Smooth muscle cell of bladder (primary cell): ENCODE results near the gene TOMM40L. TPM values are rescaled to one million over a fixed set of nuclear protein-coding genes. Genes with fewer than 3 reads are reported as not detected.

ENCODE experiments used
- total RNA-seq: library from RNA; depleted of rRNA; stranded (reverse); fragments of >200 nt; gene quantifications from 2 replicates; pipeline ENCODE4 v1.2.3, GENCODE V29; 2014

TOMM40L gene
- 6.5 and 8.3 TPM in 2 replicates for total RNA-seq

DNA sequence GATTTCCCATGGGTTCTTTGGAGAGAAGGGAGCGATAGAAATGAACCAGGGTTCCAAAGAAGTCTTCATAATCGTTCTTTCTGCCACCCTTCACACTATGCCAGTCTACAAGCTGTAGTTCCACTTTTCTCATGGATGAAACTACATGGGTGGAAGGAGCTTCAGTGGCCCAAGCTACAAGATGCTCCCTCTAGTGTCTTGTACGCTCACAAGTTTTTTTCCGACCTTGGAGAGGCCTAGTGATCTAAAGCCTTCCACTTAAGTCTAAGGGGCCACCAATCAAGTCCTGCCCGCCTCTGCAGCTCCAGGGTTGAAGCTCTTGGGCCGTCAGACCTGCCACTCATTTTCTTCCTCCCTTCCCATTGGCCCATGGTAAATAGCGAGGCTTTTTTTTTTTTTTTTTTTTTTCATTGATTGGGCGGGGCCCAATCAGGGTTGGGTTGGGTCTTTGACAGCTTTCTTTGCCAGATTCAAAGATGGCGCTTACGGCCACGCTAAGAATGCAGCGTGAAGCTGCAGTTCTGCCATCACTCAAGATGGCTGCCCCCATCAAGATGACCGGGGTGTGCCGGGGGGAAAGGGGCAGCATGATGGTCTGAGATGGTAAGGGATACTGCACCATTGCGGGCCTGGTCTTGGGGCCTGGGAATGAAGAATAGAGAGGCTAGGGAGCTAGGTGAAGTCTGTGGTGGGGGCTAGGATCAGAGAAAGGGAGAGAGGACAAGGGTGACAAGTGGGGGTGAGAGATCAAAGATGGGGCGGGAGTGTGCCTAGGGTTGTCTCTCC lies at the start of gene TOMM40L:
Gene TOMM40L (plus strand): TSS at position 527 of the 786 bp plus-strand sequence. CDS start 430 bp downstream, outside the sequence.

DNA sequence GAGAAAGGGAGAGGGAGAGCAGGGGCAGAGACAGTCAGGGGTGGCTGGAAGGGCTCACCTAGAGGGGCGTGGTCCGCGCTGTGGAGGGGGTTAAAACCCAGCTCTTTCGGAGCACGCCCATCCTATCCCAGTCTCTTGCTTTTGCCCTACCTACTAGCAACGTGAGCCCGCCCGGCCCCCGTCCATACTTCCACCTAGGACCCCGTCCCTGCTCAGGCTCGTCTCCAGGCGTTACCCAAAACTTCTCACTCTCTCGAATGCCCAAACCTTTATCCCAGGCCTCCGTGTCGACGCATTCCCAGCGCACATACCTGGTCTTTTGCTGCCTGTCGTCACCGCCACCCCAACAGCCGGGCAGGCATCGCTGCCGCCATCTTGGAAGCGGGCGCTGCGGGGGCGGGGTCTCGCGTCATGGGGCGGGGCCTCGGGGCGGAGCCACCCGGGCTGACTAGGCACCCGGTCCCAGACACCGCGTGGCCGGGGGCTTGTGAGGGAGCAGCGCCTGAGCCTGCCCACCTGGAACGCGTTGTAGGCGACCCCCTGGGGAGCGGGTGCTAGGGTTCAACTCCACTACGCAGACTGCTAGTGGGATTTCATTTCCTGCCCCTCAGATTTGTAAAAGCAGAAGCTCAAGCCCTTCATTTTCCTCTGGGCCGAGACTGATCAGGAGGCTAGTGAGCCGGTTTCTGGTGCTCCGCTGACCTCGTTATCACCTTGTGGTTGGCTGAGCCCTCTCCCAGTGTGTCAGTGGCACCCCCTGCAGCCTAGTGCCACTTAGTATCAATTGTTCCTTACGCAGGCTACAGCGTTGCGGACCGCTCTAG lies 48.5 kb upstream of the TOMM40L start, which contains the start of gene B4GALT3:
Gene B4GALT3 (minus strand): TSS at position 396 of the 824 bp plus-strand sequence. CDS start 1,447 bp downstream, outside the sequence.

DNA sequence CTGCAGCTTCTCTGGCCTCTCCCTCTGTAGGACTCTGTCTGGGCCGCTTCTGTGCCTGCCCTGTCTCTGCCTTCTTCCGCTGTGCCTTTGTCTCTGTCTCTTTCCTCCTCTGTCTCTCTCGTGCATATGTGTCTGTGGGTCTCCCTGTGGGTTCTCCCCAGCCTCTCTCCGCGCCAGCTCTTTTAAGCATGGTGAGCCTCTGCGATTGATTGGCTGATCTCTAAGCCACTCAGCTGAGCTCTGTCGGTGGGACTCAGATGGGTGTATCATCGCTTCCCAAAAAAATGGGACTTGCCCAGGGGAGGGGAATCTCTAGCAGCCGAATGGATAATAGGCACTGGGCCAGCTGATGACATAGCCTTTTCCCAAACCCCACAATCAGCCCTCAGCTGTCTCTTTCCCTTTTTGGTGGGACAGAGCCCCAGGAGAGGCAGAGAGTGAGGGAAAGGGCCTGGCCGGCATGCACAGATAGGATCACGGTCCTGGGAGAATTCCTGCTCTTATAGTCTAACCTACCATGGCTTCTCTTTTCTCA lies 26.9 kb upstream of the TOMM40L start, which contains the start of gene ADAMTS4:
Gene ADAMTS4 (minus strand): TSS at position 158 of the 535 bp plus-strand sequence. CDS start 427 bp downstream, outside the sequence.

DNA sequence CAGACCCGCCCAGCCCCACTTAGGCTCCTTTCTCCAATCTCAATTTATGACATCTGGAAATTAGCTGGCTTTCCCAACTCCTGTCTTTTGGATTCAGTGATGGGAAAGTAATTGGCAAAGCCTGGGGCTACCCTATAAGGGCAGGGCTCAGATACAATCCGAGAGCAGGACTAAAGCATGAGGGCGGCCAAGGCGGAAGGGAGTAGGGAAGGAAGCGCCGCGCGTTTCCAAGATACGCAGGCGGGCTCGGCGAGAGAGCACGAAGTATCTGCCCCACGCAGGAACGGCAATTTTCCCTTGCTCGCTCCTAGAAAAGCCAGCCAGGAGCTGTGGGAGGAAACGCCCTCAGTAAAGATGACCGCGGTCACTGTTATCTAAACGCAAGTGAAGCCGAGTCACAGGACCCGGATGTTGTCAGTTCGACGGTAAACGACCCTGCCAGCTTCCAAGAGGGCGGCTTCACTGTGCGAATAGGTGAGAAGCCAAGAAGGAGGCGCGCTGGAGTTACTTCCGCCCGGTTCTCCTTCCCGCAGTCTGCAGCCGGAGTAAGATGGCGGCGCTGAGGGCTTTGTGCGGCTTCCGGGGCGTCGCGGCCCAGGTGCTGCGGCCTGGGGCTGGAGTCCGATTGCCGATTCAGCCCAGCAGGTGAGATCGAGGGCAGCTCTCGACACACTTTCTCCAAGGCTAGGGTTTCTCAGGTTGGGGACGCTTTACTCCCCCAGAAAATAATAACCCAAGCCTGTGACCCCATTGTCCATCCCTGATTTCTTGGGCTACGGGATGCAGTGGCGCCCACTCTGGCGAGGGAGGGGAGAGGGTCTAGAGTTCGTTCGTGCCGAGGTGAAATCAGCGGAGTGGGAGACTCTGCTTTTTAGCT lies 23.8 kb upstream of the TOMM40L start, which contains the start of gene NDUFS2:
Gene NDUFS2 (plus strand): TSS at position 532 of the 877 bp plus-strand sequence. CDS start 19 bp downstream, at position 551.

DNA sequence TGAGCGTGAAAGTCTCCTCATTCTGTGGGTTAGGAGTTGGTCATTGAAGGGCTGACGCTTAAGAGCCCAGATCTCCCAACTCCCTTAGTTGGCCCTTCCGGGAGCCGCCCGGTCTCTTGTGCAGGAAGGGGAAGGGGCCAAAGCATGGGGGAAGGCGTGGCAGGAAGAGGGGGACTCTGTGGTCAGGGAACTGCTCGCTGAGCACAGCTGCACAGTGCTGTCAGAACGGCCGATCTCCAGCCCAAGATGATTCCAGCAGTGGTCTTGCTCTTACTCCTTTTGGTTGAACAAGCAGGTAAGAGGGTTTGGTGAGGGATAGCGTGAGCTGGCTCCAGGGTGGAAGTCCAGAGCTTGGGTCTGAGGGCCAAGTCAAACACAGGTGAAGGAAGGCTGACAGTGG lies 10.8 kb upstream of the TOMM40L start, which contains the start of gene FCER1G:
Gene FCER1G (plus strand): TSS at position 220 of the 400 bp plus-strand sequence. CDS start 27 bp downstream, at position 247.

DNA sequence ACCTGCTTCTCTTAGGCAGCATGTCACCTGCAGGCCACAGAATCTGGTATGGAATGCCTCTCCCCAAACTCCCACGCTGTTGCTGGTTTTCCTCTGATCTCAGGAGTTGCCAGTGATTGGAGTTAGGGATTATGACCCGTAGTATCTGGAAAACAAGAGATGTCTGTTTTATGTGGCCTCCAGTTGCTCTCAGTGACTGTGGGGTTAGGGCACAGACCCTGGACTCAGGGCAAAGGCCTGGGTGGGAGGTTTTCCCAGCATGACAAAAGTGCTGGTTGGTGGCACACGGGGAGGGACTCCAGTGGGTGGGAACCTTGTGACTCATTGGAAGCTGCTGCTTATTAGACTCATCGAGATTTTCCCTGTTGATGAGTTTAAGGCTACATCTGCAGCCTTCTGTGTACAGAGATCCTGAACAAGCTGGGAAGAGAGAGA lies 12.2 kb downstream of the TOMM40L start, which contains the start of gene NR1I3:
Gene NR1I3 (minus strand): TSS at position 165 of the 435 bp plus-strand sequence. CDS start 1,638 bp downstream, outside the sequence.

DNA sequence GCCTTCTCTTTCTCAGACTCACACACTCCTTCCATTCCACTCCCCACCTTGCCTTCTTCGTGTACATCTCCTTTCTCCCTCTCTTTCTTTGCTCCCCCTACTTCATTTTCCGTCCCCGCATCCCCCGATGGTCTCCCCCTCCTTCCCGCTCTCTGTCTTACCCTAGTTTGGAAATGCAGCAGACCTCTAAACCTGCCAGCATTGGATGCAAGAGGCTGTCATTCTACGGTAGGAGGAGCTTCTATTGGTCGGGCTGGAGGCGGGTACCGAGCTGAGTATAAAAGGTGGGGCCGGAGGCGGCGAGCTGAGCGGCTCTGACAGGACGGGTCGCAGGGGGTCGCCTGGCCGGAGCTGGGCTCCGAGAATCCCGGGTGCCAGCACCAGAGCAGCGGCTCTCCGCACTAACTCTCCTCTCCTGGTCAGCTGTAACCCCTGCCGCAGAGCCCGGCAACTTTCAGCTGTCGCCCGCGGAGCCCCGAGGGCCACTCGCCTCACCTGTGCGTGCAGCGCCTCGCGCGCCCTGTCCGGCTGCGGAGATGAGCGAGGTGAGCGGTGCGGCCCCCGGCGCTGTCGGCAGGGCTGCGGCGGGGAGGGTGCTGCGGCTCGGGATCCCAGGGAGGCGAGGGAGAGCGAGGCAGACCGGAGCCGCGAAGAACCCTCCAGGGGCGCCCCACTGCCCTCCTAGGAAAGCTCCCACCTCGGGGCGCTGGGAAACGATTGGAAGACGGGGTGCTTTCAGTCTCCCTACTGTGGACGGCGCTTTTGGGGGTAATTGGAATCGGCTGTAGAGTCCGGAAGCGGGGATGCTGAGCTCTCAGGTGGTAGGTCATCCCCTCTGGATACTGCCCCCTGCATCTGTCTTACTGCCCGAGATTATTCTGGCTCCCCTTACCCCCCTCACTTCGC lies 32.8 kb downstream of the TOMM40L start, which contains the start of gene PCP4L1:
Gene PCP4L1 (plus strand): TSS at position 307 of the 906 bp plus-strand sequence. CDS start 230 bp downstream, at position 537.

Other genes starting within 250 kb of the TOMM40L start
- 9.2 and 20.9 TPM in 2 replicates for gene F11R, start 204.9 kb upstream of the TOMM40L start, total RNA-seq
- 16.9 and 27.3 TPM in 2 replicates for gene TSTD1, start 187.1 kb upstream of the TOMM40L start, total RNA-seq
- 88.4 and 102 TPM in 2 replicates for gene USF1, start 180.1 kb upstream of the TOMM40L start, total RNA-seq
- gene ARHGAP30, start 156.2 kb upstream of the TOMM40L start, total RNA-seq: under 0.01 TPM in 1 of 2 replicates, not detected in the other
- gene NECTIN4, start 136.5 kb upstream of the TOMM40L start, total RNA-seq: 0.28 and 0.37 TPM in 2 replicates
- gene KLHDC9, start 127.7 kb upstream of the TOMM40L start, total RNA-seq: 1.2 and 1.8 TPM in 2 replicates
- gene PFDN2, start 108.0 kb upstream of the TOMM40L start, total RNA-seq: 39.5 and 56.8 TPM in 2 replicates
- 16.2 and 17.2 TPM in 2 replicates for gene NIT1, start 108.0 kb upstream of the TOMM40L start, total RNA-seq
- 16.9 and 24.5 TPM in 2 replicates for gene DEDD, start 93.4 kb upstream of the TOMM40L start, total RNA-seq
- 117 and 125 TPM in 2 replicates for gene UFC1, start 72.1 kb upstream of the TOMM40L start, total RNA-seq
- gene USP21, start 66.6 kb upstream of the TOMM40L start, total RNA-seq: 4.7 and 5.1 TPM in 2 replicates
- 8.1 and 10.4 TPM in 2 replicates for gene PPOX, start 59.6 kb upstream of the TOMM40L start, total RNA-seq
- gene B4GALT3, start 48.6 kb upstream of the TOMM40L start, total RNA-seq: 11.2 and 16.7 TPM in 2 replicates
- 2.3 and 4.0 TPM in 2 replicates for gene ADAMTS4, start 27.0 kb upstream of the TOMM40L start, total RNA-seq
- 157 and 173 TPM in 2 replicates for gene NDUFS2, start 23.7 kb upstream of the TOMM40L start, total RNA-seq
- not detected in 2 replicates for gene FCER1G, start 10.8 kb upstream of the TOMM40L start, total RNA-seq
- not detected in 2 replicates for gene APOA2, start 2.4 kb upstream of the TOMM40L start, total RNA-seq
- not detected in 2 replicates for gene NR1I3, start 12.1 kb downstream of the TOMM40L start, total RNA-seq
- not detected in 2 replicates for gene PCP4L1, start 32.7 kb downstream of the TOMM40L start, total RNA-seq
- gene MPZ, start 83.9 kb downstream of the TOMM40L start, total RNA-seq: 0.55 and 0.71 TPM in 2 replicates
- gene SDHC, start 88.3 kb downstream of the TOMM40L start, total RNA-seq: 13.5 and 17.0 TPM in 2 replicates
- not detected in 2 replicates for gene CFAP126, start 141.8 kb downstream of the TOMM40L start, total RNA-seq